ENCODE results near the gene OR6B1.
"Not testable (repeated sequence)": the region's sequence is repeated elsewhere in the genome, so short reads cannot be mapped to it uniquely, and the experiment has no call there.

Gene OR6B1

DNA sequence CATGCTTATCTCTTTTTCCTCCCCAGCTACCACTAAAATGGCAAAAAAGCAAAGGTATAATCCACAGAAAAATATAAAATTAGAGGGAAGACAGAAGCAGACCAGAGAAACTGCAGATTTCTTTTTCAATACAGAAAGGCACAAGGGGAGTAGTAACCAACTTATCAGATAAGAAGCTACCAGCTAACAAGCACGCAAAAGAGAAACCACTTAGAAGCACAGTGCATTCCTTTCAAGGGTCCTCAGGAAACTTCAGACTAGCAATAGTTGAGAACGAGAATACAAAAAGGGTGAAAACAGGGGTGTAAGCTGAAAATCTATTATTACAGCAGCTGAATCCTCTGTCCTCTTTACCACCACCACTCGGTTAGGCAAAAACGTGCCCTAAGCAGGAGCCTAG is 38.8 kb downstream of the OR6B1 start:
- DNase-seq, result no peak

DNA sequence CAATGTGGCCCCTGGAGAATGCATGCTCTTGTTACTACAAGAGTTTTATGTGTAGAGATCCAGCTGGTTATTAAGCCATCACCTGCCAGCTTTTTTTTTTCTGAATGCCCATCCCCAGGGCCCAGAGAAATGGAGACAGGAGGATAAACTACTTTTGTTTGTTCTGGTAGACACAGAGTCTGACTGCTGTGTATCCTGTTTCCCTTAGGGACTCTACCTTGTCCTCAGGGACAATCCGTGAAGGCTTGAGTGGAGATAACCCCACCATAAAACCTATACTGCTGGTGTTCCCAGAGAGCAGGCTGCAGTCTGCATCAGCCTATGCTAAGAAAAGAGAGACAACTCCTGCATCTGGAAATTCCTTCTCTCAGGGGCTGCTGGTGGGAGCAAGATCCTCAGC is 48.5 kb downstream of the OR6B1 start, which contains the start of gene OR2A5:
TSS of gene OR2A5 (plus strand) at position 301 of the 400 bp plus-strand sequence. CDS start 1,454 bp downstream, outside the sequence.
- DNase-seq, result no peak

GRCh38 chr7:144049491-144049890 is 49.4 kb downstream of the OR6B1 start:
- DNase-seq, result no peak

- no peak for DNase-seq
These were observed 50.0 kb downstream of the OR6B1 start for GRCh38 chr7:144050093-144050492.

DNA sequence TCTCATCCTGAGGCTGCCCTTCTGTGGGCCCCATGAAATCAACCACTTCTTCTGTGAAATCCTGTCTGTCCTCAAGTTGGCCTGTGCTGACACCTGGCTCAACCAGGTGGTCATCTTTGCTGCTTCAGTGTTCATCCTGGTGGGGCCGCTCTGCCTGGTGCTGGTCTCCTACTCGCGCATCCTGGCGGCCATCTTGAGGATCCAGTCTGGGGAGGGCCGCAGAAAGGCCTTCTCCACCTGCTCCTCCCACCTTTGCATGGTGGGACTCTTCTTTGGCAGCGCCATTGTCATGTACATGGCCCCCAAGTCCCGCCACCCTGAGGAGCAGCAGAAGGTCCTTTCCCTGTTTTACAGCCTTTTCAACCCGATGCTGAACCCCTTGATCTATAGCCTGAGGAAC is 50.8 kb downstream of the OR6B1 start:
- not testable (repeated sequence) for DNase-seq

DNA sequence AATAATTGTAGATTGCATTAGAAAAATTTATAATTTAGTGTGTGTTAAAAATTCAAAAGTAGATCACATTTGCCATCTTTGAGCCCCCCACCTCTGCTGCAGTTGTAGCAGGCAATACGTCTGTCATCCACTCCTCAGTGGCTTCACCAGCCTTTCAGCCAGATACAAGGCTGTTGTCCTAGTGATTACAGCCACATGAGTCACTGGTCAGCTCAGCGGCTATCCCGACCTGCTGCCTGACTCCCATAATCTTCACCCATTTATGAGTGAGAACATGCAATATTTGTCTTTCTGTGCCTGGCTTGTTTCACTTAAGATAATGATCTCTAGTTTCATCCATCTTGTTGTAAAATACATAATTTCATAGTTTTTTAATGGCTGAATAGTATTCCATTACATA is 57.8 kb downstream of the OR6B1 start:
- DNase-seq, result no peak

Data from right kidney (tissue), 1 donor.